Esophagus mucosa (tissue), 1 donor: ENCODE data around the gene FOXL1. TPM values are rescaled to one million over a fixed set of nuclear protein-coding genes. Genes with fewer than 3 reads are reported as not detected.

Experiments used
- ATAC-seq: fragments of 200-7000 bp; cut with Tn5 transposase; one replicate; pipeline ENCODE4 v1.9.1; 2020
- total RNA-seq: library from RNA; stranded (reverse); gene quantifications from one replicate; pipeline ENCODE4 v1.2.4, GENCODE V29; 2023
- donor health status: DM: yes; HTN: yes; CAD: no.

The FOXL1 gene
- total RNA-seq, result 0.08 TPM

DNA sequence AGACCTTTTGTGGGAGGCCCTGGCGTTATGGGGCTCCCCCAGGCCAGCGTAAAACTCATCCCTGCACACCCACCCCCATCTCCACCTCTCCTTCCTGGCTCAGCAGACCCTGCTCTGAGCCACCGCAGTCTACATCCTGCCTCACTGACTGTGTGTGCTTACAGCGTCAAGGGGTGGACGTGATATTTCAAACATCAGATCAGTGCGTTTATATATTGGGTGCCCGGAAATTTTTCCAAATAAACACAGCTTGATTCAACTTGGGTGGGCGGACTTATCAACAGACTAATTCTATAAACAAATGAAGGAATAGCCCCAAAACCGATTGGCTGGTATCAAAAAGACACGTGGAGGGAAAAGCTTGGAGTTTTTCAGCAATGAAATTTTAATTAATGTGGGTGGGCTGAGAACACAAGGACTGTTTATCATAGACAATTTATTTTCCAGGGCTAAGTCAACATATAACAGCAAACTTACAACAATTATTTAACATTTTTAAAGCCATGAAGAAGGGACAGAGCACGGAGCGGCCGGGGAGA is at the start of gene FOXL1:
Gene FOXL1 (plus strand): TSS at position 489 of the 539 bp plus-strand sequence. CDS start 175 bp downstream, outside the sequence.
- no peak for ATAC-seq

DNA sequence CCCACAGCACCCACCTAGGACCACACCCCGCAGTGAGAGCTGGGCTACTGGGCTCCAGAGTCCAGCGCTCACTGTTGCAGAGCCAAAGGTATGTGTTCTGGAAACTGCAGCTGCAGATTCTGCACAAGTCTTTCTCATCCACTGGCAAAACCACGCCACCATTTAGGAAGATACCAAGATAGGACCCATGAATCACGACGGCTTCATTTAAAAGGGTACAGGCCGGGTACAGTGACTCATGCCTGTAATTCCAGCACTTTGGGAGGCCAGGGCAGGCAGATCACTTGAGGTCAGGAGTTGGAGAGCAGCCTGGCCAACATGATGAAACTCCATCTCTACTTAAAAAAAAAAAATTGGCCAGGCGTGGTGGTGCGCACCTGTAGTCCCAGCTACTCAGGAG is 49.2 kb upstream of the FOXL1 start:
- ATAC-seq, result no peak

DNA sequence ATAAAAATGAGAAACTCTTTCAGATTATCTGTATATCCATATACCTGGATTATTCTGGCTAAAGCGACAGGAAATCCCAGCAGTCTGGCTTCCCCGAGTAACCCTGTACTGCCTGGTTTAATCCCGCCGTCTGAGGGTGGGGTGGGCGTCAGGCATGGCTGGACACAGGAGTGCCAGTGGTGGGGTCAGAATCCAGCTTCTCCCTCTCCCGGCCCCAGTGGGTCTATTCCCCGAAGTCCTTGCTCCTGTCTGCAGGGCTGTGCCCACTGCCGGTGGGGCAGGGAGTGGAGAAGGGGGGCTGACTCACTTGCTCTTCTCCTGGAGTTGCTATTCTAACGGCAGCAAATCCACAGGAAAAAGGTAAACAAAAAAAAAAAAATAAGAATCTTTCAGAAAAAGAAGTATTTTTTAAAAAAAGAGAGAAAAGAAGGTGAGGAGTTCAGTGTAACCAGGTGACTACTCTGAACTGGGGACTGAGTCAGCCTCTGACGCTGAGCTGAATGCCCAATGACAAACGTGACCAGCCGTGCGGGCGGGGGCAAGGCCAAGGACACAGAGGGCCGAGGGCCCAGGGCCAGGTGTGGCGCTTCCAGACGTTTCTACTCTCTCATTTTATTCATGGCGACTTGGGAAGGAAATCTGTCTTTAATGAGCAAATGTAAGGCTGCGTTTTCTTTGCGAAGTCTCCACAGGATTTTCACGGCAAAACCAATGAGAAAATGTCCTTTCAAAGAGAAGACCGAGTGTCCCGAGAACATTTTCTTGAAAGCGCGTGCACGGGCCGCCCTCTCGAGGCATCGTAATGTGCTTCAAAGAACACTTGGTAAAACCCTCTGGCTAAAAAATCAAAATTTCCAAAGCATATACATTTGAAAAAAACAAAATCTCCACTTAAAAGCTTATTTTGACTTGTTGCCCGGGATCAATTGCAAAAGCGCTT is 47.8 kb upstream of the FOXL1 start:
- no peak for ATAC-seq

DNA sequence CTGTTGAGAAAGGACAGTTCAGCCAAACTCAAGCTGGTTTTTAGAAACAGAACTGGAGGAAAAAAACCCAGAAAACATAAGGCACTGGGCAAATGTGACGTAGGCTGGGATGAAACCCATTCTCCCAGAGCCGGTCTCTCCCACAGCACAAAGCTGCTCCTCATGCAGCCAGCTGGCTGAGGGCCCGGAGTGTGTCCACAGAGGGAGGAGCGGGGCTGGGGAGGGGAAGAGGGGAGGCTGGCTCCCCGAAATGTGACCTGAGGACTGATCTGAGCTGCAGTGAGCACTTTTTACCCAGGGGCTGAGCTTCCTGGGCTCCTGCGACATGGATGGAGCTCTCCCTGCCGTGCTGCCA is 47.2 kb upstream of the FOXL1 start:
- ATAC-seq, result no peak

DNA sequence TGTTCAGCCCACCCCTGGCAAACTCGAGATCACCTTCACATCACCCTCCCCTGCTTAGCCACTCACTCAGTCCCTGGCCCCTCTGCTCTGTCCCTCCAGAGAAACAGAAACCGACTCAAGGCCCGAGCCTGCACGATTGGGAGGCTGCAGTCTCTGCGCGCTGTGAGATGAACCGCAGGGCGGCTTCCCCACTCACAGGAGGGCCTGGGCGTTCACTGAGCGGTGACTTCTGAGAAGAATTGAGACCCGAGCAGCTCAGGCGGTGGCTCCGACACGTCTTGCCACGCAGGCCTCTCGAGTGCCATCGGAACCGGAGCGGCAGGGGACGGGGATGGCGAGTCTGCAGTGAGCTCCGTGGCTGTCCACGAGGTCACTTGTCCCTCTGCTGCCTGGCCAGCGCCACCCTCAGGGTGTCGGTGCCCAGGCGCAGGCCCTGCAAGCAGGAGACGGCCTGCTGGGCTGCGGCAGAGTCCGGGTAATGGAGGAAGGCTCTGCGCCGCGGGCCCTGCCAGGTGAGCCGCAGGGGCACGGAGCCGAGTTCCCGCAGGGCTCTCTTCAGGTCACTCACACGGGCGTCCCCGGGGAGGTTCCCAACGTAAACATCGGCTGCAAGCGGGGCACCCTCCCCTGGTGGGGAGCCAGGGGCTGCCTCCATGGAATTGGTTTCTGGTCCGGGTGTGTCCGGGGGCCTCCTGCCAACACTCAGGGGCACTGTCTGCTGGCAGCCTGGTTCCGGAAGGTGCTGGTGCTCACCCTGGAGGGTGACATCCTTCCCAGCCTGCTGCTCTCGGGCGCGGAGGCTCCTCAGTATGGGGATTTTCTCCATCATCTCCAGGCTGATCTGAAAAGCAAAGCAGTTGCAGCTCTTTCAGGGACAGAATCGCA is 46.5 kb upstream of the FOXL1 start:
- no peak for ATAC-seq

DNA sequence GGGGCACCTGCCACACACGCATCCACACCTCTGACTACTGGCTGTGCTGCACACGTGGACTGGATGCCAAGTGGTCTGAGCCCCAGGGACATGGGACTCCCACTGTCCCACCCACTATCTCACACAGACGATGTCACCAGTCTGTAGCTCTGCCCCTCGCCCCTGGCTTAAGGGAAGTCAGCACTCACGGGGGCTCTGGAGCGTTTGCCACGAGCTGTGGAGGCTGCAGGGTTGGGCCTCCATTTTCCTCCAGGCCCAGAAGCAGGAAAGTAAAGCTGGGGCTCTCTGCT is 45.9 kb upstream of the FOXL1 start:
- no peak for ATAC-seq

DNA sequence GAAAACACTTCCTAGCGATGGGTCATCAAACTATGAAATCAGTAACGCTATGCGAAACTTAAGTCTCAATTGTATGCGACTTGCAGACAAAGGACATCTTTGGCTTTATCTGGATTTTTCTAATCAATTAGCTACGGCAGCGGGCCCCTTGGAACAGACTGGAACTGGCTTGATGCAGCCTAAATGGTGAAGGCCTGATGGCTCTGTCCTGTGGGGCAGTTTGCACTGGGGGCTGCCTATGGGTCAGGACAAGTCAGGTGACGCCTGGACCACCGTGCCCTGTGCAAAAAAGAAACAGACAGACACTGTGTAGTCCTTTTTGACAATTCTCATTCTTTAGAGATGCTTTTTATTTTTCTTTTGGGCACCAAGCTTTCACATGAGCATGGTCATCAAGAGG is 45.3 kb upstream of the FOXL1 start:
- no peak for ATAC-seq

DNA sequence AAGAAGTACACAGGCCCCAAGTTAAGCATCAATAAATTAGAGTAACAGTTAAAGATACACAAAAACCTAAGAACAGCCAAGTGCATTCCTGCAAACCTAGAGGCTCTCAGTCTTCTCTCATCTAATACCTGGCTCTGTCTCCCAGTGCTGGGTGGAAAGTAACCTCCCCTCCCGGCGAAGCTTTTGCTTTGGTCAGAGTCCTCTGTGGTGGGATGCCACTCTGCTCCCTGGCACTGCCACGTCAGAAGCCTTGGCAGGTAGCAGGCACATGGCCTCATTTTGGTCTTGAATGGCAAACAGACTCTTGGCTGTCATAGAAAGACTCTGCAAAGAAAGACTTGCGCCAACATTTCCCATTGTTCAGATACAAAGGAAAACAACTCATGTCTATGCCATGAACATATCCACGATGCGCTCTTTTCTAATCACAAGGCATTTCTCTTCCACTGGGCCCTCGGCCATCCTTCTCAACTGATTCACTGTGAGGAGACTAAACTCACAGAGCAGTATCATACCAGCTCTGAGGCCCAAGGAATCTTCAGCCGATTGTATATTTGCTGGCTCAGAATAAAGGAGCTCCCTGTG is 44.5 kb upstream of the FOXL1 start:
- ATAC-seq, result no peak

DNA sequence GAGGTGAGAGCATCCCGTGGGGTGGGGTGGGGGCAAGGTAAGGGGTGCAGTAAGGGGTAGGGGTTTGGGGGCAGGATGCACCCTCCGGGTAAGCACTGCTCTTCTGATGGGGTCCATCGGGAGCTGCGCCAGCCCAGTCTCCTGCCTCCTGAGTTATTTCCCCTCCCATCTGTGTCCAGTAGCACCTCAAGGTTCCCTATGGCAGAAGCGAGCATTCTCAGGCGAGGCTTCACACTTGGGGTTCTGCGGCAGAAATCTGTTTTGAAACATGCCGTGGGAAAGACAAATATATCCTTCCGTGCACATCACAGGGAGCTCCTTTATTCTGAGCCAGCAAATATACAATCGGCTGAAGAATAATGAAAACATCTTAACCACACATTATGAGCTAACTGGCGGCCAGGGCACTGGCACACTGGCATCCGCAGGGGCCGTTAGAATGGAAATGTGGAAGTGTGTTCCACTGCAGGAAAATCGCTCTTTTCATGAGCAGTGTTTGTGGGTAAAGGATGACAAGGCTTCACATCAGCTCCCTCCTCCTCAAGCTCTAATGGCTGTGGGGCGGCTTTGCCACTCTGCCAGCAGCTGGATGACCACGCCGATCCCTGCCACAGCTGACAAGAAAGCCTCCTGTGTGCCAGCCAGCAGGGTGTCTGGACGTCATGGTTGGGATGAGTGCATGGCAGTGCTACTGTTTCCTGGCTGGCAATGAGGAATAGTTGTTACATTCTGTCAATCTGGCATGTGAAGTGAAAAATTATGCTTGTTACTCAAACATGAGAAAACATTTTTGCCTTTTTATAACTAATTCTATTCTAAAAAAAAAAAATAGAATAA is 43.4 kb upstream of the FOXL1 start:
- ATAC-seq, result no peak

DNA sequence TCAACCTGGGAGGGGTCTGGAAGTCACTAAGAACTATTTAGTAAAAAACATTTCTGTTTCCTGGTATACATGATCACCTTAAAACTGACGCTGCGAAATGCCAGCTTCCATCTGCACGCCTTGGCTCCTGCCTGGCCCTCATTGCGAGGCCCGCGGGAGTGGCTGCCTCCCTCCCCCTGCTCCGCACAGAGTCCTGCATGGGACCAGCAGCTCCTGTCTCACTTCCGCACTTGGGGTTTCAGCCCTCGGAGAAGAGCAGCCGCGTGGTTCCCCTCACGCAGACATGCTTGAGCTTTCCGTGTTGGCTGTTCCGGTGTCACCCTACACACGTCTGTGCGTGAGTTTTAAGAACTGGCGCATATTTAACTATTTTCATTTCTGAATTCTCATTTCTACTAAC is 41.7 kb upstream of the FOXL1 start:
- ATAC-seq, result no peak

DNA sequence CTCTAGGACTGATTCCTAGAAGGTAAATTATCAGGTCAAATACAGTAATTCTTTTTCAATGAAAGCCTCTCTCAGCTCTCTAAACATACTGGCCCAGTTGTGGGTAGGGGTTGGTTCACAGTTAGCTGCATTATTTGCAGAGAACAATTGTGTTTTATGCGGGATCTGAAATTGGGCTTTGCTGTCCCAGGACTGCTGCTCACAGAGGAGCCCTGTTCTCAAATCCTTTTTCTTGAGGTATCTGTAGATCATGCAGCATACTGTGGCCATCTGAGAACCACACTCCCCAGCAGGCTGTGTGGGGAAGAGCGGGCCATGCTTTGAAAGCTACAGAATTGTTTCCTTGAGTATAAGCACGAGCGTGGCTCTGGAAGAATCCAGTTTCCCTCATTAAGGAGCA is 40.9 kb upstream of the FOXL1 start:
- ATAC-seq, result no peak

DNA sequence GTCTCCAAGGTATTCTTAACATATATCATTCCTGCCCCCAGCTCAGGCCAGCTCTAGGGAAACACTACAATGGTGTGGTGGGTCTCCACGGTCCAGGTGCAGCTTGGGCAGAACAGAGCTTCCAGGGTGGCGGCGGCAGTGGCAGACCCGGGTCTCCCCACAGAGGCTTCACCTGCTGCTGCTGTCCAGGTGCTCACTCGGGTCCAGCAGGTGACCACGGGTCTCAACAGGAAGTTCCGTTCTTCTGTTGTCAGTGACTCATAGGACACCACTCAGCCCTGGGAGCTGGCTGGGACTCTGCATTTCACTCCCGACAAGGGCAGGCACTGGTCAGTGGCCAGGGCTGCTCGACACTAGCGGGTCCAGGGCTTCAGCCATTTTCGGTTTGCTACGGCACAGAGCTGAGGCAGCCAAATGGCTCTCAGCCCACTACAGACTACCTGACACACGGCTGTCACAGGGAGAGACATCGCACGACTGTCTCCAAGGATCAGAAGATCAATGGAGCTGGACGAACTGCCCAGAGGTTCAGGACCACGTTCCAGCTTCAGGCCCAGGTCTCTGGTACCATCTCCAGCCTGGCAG is 40.1 kb upstream of the FOXL1 start:
- no peak for ATAC-seq

DNA sequence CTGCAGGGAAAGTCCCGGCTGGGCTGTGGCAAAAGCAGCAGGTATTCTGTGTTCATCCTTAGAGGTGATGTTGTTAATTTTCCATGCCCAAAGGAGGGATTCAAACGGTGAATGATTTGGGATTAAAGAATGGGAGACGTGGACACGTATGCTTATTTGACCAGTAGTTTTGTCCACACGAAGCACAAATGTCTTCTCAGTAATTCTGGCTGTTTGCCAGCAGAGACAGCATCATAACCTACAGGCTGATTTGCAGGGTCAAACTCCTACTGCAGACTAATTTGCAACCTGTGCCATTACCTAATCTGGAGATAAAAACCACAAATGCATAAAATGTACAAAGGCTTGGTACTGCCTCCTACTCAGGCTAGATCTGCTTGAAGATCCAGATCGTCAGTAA is 37.5 kb upstream of the FOXL1 start:
- no peak for ATAC-seq

DNA sequence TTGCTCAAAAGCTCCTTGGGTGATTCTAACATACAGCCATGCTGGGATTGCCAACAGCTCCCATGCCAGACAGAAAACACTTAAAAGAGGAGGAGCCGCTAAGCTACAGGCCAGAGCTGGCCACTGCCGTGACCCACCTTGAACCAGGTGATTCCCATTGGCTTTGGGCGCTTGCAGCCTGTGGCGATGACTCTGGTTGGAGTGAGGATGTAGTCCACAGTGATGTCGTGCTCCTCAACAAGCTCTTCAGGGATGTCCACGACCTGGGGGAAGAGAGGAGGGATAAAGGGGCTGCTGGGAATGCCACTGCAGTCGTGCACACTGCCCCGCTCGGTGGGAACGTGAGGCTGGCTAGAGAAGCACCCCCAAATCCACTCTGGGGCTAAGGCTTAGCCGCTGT is 36.8 kb upstream of the FOXL1 start:
- no peak for ATAC-seq

DNA sequence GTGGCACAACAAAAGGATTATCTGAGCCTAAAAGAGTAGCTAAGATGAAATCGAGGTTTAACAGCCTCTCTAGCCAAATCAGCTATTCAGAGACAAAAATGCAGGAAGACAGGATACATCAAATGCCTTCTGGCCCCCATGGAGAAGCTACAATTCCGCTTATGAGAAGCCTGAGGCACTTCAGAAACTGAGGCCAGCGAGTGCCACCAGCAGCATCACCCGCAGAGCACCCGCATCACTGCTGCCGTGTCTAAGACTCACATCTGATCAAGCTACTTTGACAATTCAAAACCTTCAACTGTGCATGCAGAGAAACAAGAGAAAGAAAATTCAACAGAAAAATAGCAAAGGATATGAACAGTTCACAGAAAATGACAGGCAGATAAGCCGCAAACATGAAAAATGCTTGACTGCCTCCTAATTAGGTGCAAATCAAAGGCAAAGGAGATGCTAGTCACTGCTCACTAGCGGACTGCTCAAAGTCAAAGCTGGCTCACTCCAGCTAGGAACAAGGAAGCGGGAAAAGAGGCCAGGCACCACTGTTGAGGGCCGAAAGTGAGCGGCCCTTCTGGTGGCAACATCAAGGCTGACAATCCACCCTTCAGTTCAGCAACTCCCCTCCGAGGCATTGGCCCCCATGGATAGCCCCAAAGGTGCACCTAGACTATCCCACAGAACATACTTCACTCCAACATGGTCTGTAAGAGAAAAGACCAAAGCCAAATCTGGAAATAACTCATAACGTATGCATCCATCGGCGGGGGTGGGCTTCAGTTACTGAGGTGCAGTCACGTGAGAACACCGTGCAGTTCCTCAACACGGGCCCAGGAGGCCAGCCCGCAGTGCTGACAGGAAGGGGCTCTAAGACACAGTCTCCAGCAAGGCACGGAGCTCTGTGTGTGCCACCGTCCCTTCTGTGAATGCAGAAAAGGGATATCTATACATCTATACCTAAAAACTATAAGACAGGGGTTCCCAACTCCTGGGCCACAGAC is 35.3 kb upstream of the FOXL1 start:
- ATAC-seq, result no peak

DNA sequence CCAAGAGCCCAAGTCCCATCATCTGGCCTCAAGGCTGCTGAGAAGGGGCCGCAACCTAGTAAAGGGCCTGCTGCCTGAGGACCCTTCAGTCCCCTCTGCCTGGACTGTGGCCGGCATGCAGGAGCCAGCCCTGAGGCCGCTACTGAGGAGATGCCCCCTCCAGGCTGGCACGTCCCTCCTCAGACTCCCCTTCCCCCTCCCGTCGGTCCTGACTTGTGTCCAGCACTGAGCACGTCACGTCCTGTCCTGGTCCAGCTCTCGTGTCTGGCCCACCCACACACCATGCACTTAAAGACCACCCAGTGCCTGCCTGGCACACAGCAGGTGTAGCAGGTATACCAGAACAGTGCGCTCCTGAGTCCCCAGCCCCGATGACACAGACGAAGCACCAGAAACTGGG is 32.9 kb upstream of the FOXL1 start:
- ATAC-seq, result no peak

DNA sequence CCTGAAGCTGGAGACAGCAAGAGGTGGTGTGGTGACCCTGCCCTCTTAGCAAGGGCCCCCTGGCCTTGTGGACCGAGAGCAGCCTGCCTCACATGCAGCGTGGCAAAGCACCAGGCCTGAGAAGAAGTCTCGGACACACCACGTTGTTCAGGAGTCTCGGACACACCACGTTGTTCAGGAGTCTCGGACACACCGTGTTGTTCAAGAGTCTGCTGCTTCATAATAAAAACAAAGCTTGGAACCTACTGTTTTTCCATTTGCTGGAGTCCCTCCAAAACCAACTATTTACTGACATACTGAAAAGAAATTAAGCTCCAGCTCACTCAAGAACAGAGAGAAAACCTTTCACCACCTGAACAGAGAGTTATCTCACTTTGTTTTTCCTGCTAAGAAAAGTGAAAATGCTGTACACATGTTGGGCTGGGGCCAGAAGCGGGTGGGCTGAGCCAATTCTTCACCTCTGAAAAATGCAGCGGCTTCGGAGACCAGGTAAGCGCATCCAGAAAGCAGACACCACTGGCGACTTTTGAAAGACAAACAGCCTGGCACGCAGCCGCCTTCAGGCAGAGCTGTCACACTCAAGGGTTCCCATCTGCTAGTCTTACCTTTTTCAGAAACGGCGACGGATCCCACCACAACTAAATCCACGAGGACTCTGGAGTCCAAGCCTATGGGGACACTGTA is 32.3 kb upstream of the FOXL1 start:
- ATAC-seq, result no peak

DNA sequence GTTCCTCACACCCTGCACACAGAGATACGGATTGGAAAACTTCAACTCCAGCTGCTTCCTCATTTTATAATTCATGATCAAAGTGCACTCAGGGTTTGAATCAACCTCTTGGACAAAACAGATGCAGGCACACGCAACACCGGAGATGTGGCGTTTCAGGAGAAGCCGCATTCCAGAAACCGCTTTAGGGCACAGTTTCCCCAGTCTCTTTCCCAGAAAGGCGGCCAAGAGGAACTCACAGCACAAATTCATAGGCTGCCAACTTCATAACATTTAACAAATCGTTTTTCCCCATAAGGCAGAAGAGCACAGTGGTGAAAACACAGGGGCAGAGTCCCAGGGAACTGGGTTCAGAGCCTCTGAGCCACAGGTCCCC is 31.7 kb upstream of the FOXL1 start:
- ATAC-seq, result no peak

DNA sequence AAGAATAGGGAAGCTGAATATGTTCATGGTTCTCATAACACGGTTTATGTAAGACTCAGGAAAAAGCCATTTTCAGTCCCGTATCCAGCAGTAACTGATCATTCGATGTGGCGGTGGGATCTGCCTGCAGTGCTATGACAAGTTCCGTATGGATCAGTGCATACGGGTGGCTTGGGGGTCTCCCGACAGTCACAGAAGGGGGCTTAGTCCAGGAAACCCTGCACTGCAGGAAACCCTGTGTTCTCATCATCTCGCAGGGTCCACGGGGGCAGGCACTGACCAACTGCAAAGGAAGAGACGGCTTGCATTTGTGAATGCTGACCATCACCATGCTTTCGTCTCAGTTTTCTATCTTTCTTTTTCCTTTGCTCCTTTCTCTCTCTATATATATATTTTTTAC is 31.1 kb upstream of the FOXL1 start:
- ATAC-seq, result no peak
